Chondrocyte (in vitro differentiated cells): ENCODE measurements around the gene DCDC2B. TPM values are rescaled to one million over a fixed set of nuclear protein-coding genes. Genes with fewer than 3 reads are reported as not detected.
"Not testable (repeated sequence)": the region's sequence is repeated elsewhere in the genome, so short reads cannot be mapped to it uniquely, and the experiment has no call there.

ENCODE experiments used
- DNase-seq: peaks from one replicate; pipeline ENCODE4 v3.0.0; 2021; ENCODE audit warnings: mixed read lengths, low spot score
- H3K27ac Mint-ChIP-seq: one replicate; pipeline ENCODE4 v1.8.0; 2021; ENCODE audit warnings: mild to moderate bottlenecking, moderate library complexity, mixed read lengths; ENCODE audit not compliant: unreplicated experiment
- H3K27me3 Mint-ChIP-seq: 2 replicates; pipeline ENCODE4 v1.8.0; 2021; ENCODE audit warnings: low read depth, mixed read lengths
- H3K36me3 Mint-ChIP-seq: 2 replicates; pipeline ENCODE4 v1.8.0; 2021; ENCODE audit warnings: low read depth, mixed read lengths
- H3K4me1 Mint-ChIP-seq: 2 replicates; pipeline ENCODE4 v1.8.0; 2021; ENCODE audit warnings: low read depth, mild to moderate bottlenecking, mixed read lengths
- H3K4me3 Mint-ChIP-seq: one replicate; pipeline ENCODE4 v1.8.0; 2021; ENCODE audit warnings: mild to moderate bottlenecking, moderate library complexity, mixed read lengths; ENCODE audit not compliant: unreplicated experiment
- H3K9me3 Mint-ChIP-seq: 2 replicates; pipeline ENCODE4 v1.8.0; 2021; ENCODE audit warnings: low read depth, mixed read lengths
- CTCF ChIP-seq: fragments of 200-600 bp; sonication (generic); IDR thresholded peaks from 2 replicates; pipeline ENCODE4 v1.5.0; 2021; ENCODE audit warnings: antibody characterized with exemption, mild to moderate bottlenecking, moderate library complexity
- long read RNA-seq: library from polyadenylated mRNA; stranded (forward); transcript quantifications from one replicate; pipeline ENCODE4 v2.0.0, GENCODE V29; 2021
- total RNA-seq: library from RNA; stranded (reverse); gene quantifications from 3 replicates; pipeline ENCODE4 v1.2.1, GENCODE V29; 2021

The DCDC2B gene
- total RNA-seq = not detected in 3 replicates
- long read RNA-seq, partial matches to known transcripts = 0 of 9 reads
- long read RNA-seq, other reads (novel, unspliced or antisense) = 9 of 9 reads

GRCh38 chr1:32208891-32209328 lies at the start of gene DCDC2B:
TSS of gene DCDC2B (plus strand) at chr1:32209089. CDS start at chr1:32209094, 5 bp downstream.
- no peak for TF ChIP-seq CTCF
- Mint-ChIP-seq H3K27me3 (no peaks in the 10 kb centered on the region), H3K9me3 (no peaks in the 10 kb centered on the region), H3K4me3 (no peak within 1 kb of the TSS), H3K36me3 (no peaks in the 10 kb centered on the region), H3K4me1 (peaks cover 15% of the 10 kb centered on the region), H3K27ac (no peak within 1 kb of the TSS)
- no peak for DNase-seq

GRCh38 chr1:32159189-32159588 lies 49.7 kb upstream of the DCDC2B start:
- TF ChIP-seq CTCF = no peak
- no peak overlapping the region for H3K27ac Mint-ChIP-seq
- peaks cover 38% of the 10 kb centered on the region for H3K36me3 Mint-ChIP-seq

GRCh38 chr1:32163405-32163804 lies 45.5 kb upstream of the DCDC2B start:
- TF ChIP-seq CTCF = no peak
- Mint-ChIP-seq H3K36me3 (peaks cover 36% of the 10 kb centered on the region), H3K4me3 (no peak overlapping the region), H3K9me3 (peaks cover 3% of the 10 kb centered on the region), H3K27me3 (no peaks in the 10 kb centered on the region), H3K27ac (no peak overlapping the region), H3K4me1 (no peaks in the 10 kb centered on the region)
- no peak for DNase-seq

More at GRCh38 chr1:32159189-32159588, 49.7 kb upstream of the DCDC2B start:
- Mint-ChIP-seq H3K4me1 (no peaks in the 10 kb centered on the region), H3K9me3 (peaks cover 3% of the 10 kb centered on the region), H3K27me3 (no peaks in the 10 kb centered on the region), H3K4me3 (no peak overlapping the region)
- no peak for DNase-seq

GRCh38 chr1:32165633-32166032 lies 43.3 kb upstream of the DCDC2B start:
- DNase-seq, H3K27ac Mint-ChIP-seq, H3K9me3 Mint-ChIP-seq, H3K27me3 Mint-ChIP-seq, H3K4me3 Mint-ChIP-seq, H3K4me1 Mint-ChIP-seq: not testable (repeated sequence)
- H3K36me3 Mint-ChIP-seq = peaks cover 38% of the 10 kb centered on the region

- Mint-ChIP-seq H3K4me1 (no peaks in the 10 kb centered on the region), H3K4me3 (no peak overlapping the region)
- TF ChIP-seq CTCF = no peak
These were observed 37.9 kb upstream of the DCDC2B start for GRCh38 chr1:32170991-32171390.

GRCh38 chr1:32172621-32173245 lies 36.2 kb upstream of the DCDC2B start:
- DNase-seq = no peak
- TF ChIP-seq CTCF = no peak
- no peak overlapping the region for H3K27ac Mint-ChIP-seq
- no peaks in the 10 kb centered on the region for H3K9me3 Mint-ChIP-seq
- H3K4me3 Mint-ChIP-seq = no peak overlapping the region
- H3K4me1 Mint-ChIP-seq = no peaks in the 10 kb centered on the region
- no peaks in the 10 kb centered on the region for H3K27me3 Mint-ChIP-seq
- peaks cover 32% of the 10 kb centered on the region for H3K36me3 Mint-ChIP-seq

More at GRCh38 chr1:32170991-32171390, 37.9 kb upstream of the DCDC2B start:
- no peak overlapping the region for H3K27ac Mint-ChIP-seq
- peaks cover 41% of the 10 kb centered on the region for H3K36me3 Mint-ChIP-seq
- DNase-seq = no peak
- H3K27me3 Mint-ChIP-seq = no peaks in the 10 kb centered on the region
- no peaks in the 10 kb centered on the region for H3K9me3 Mint-ChIP-seq
